Karpas-422 (cell line): ENCODE measurements around the gene ROCK2. TPM values are rescaled to one million over a fixed set of nuclear protein-coding genes. Genes with fewer than 3 reads are reported as not detected.

Experiments
- DNase-seq: peaks from one replicate; pipeline ENCODE4 v3.0.0-alpha.2; 2015
- H2AFZ ChIP-seq: fragments of 200-600 bp; sonication (generic); 2 replicates; pipeline ENCODE4 v1.6.1; 2014; ENCODE audit warnings: antibody characterized with exemption, low read length, mixed read lengths
- H3K27ac ChIP-seq: fragments of 200-600 bp; sonication (generic); 2 replicates; pipeline ENCODE4 v1.5.1; 2014; ENCODE audit warnings: mild to moderate bottlenecking, low read length, moderate library complexity
- H3K27me3 ChIP-seq: fragments of 200-600 bp; sonication (generic); 2 replicates; pipeline ENCODE4 v1.6.1; 2014; ENCODE audit warnings: low read length, mixed read lengths
- H3K36me3 ChIP-seq: fragments of 200-600 bp; sonication (generic); 2 replicates; pipeline ENCODE4 v1.6.1; 2014; ENCODE audit warnings: low read length, mixed read lengths; ENCODE audit not compliant: insufficient read depth
- H3K4me1 ChIP-seq: fragments of 200-600 bp; sonication (generic); 2 replicates; pipeline ENCODE4 v1.6.1; 2014; ENCODE audit warnings: mild to moderate bottlenecking, low read length, mixed read lengths
- H3K4me2 ChIP-seq: fragments of 200-600 bp; sonication (generic); 2 replicates; pipeline ENCODE4 v1.6.1; 2014; ENCODE audit warnings: low read length, low read depth, mild to moderate bottlenecking; ENCODE audit not compliant: poor library complexity, severe bottlenecking
- H3K4me3 ChIP-seq: fragments of 200-600 bp; sonication (generic); 2 replicates; pipeline ENCODE4 v1.5.1; 2014; ENCODE audit warnings: mild to moderate bottlenecking, antibody characterized with exemption, low read length, mixed read lengths
- H3K79me2 ChIP-seq: fragments of 200-600 bp; sonication (generic); 2 replicates; pipeline ENCODE4 v1.6.1; 2014; ENCODE audit warnings: mild to moderate bottlenecking, low read length, mixed read lengths
- H3K9ac ChIP-seq: fragments of 200-600 bp; sonication (generic); 2 replicates; pipeline ENCODE4 v1.6.0; 2014; ENCODE audit warnings: low read length
- H3K9me2 ChIP-seq: fragments of 200-600 bp; sonication (generic), shearing (Covaris generic); replicated peaks from 2 replicates; pipeline ENCODE4 v1.6.0; 2014; ENCODE audit warnings: mild to moderate bottlenecking, low read length, moderate library complexity; ENCODE audit not compliant: insufficient read depth
- H3K9me3 ChIP-seq: fragments of 300-700, 200-600 bp; sonication (generic); 2 replicates; pipeline ENCODE4 v1.6.1; 2014; ENCODE audit warnings: low read length, mixed read lengths
- H4K20me1 ChIP-seq: fragments of 200-600 bp; sonication (generic); 2 replicates; pipeline ENCODE4 v1.6.1; 2014; ENCODE audit warnings: mild to moderate bottlenecking, antibody characterized with exemption, low read length, low read depth; ENCODE audit not compliant: insufficient read depth
- total RNA-seq: library from RNA; depleted of rRNA; stranded (reverse); fragments of >200 nt; shearing (Covaris generic); gene quantifications from 2 replicates; pipeline ENCODE4 v1.2.3, GENCODE V29; 2014; ENCODE audit warnings: low replicate concordance

The ROCK2 gene
- total RNA-seq, 1 experiment from 2014 or later: 14.2 TPM

DNA sequence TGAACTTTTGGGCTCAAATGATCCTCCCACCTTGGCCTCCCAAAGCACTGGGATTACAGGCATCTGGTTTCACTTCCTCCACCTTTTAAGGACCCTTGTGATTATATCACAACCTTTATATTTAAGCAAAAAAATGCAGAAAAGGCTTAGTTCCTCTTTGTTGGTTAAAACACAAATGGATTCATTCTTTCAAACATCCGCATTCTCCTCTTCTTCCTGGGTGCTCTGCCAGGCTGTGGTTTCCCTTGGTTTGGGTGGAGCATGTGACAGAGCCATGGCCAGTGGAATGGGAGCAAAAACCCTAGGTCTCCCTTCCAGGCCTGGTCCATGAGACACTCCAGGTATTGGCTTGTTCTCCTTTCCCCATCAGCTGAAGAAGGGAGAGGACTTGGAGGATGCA lies 199.1 kb downstream of the ROCK2 start:
- Histone ChIP-seq H3K9me2 (no peaks in the 10 kb centered on the region), H3K9ac (no peak overlapping the region), H4K20me1 (no peaks in the 10 kb centered on the region), H3K9me3 (no peaks in the 10 kb centered on the region), H3K27ac (no peak overlapping the region), H3K79me2 (no peaks in the 10 kb centered on the region), H3K4me3 (no peak overlapping the region), H2AFZ (no peak overlapping the region), H3K4me1 (peaks cover 5% of the 10 kb centered on the region), H3K36me3 (no peaks in the 10 kb centered on the region), H3K4me2 (no peak overlapping the region), H3K27me3 (no peaks in the 10 kb centered on the region)
- DNase-seq: peak; percentile 59

- H4K20me1 ChIP-seq: no peaks in the 10 kb centered on the region
- H3K27me3 ChIP-seq: no peaks in the 10 kb centered on the region
- no peaks in the 10 kb centered on the region for H3K9me3 ChIP-seq
- no peak overlapping the region for H3K27ac ChIP-seq
- no peak overlapping the region for H3K4me2 ChIP-seq
- DNase-seq: no peak
- no peak overlapping the region for H3K4me3 ChIP-seq
- H3K79me2 ChIP-seq: no peaks in the 10 kb centered on the region
- H2AFZ ChIP-seq: no peak overlapping the region
- H3K9ac ChIP-seq: no peak overlapping the region
- no peaks in the 10 kb centered on the region for H3K9me2 ChIP-seq
- H3K4me1 ChIP-seq: peaks cover 5% of the 10 kb centered on the region
- H3K36me3 ChIP-seq: no peaks in the 10 kb centered on the region
Observed at GRCh38 chr2:11144738-11145079, 199.7 kb downstream of the ROCK2 start.

GRCh38 chr2:11144077-11144737 lies 200.2 kb downstream of the ROCK2 start:
- Histone ChIP-seq H3K9me2 (no peaks in the 10 kb centered on the region), H3K79me2 (no peaks in the 10 kb centered on the region), H4K20me1 (no peaks in the 10 kb centered on the region), H3K9ac (no peak overlapping the region), H3K27me3 (no peaks in the 10 kb centered on the region), H3K27ac (no peak overlapping the region), H3K36me3 (no peaks in the 10 kb centered on the region), H3K9me3 (no peaks in the 10 kb centered on the region), H3K4me1 (peaks cover 5% of the 10 kb centered on the region), H2AFZ (no peak overlapping the region), H3K4me3 (no peak overlapping the region), H3K4me2 (no peak overlapping the region)
- DNase-seq: no peak

DNA sequence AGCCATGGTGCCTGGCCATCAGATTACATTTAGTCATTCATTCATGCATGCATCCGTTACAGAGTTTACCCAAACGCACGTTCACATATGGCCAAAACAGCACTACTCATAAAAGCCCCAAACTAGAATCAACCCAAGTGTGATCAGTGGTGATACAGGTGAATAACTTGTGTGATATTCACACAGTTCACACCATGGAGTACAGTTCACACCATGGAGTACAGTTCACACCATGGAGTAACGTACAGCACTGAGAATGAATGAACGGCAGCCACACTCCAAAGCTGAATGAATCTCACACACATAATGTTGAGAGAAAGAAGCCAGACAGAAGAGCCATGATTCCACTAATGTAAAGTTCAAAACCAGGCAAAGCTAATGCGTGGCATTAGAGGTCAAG lies 201.4 kb downstream of the ROCK2 start:
- Histone ChIP-seq H3K27ac (no peak overlapping the region), H3K4me2 (no peak overlapping the region), H2AFZ (no peak overlapping the region), H3K4me3 (no peak overlapping the region), H3K9ac (no peak overlapping the region), H3K27me3 (no peaks in the 10 kb centered on the region), H3K9me3 (no peaks in the 10 kb centered on the region), H3K36me3 (no peaks in the 10 kb centered on the region), H3K9me2 (no peaks in the 10 kb centered on the region), H3K79me2 (no peaks in the 10 kb centered on the region), H3K4me1 (peaks cover 5% of the 10 kb centered on the region), H4K20me1 (no peaks in the 10 kb centered on the region)
- DNase-seq: no peak

GRCh38 chr2:11142330-11142729 lies 202.1 kb downstream of the ROCK2 start:
- Histone ChIP-seq H3K4me3 (no peak overlapping the region), H3K9me2 (no peaks in the 10 kb centered on the region), H3K4me1 (peaks cover 5% of the 10 kb centered on the region), H3K27me3 (no peaks in the 10 kb centered on the region), H3K4me2 (no peak overlapping the region), H3K36me3 (no peaks in the 10 kb centered on the region), H2AFZ (no peak overlapping the region), H3K27ac (no peak overlapping the region), H3K79me2 (no peaks in the 10 kb centered on the region), H4K20me1 (no peaks in the 10 kb centered on the region), H3K9me3 (no peaks in the 10 kb centered on the region), H3K9ac (no peak overlapping the region)
- DNase-seq: no peak

DNA sequence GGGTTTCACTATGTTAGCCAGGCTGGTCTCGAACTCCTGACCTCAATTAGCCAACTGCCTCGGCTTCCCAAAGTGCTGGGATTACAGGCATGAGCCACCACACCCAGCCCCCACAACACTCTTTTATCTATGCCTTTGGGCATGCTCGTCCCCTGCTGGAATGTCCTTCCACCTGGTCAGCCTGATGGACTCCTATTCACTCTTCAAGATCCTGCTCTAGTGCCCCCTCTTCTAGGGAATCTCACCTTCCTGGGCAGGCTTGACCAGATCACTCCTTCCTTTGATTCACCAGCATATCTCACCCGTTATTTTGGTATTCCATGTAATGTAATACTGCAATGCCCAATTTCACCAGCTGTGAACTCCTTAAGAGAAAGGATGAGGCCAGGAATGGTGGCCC lies 203.1 kb downstream of the ROCK2 start:
- no peaks in the 10 kb centered on the region for H3K27me3 ChIP-seq
- H3K27ac ChIP-seq: no peak overlapping the region
- no peak overlapping the region for H3K9ac ChIP-seq
- H3K4me1 ChIP-seq: peaks cover 5% of the 10 kb centered on the region
- H3K9me2 ChIP-seq: no peaks in the 10 kb centered on the region
- H3K4me3 ChIP-seq: no peak overlapping the region
- no peaks in the 10 kb centered on the region for H3K79me2 ChIP-seq
- no peak for DNase-seq
- H3K9me3 ChIP-seq: no peaks in the 10 kb centered on the region
- H2AFZ ChIP-seq: no peak overlapping the region
- H3K4me2 ChIP-seq: no peak overlapping the region
- H3K36me3 ChIP-seq: no peaks in the 10 kb centered on the region
- no peaks in the 10 kb centered on the region for H4K20me1 ChIP-seq

- H2AFZ ChIP-seq: no peak overlapping the region
- H3K4me2 ChIP-seq: no peak overlapping the region
- H3K79me2 ChIP-seq: no peaks in the 10 kb centered on the region
- H3K4me3 ChIP-seq: no peak overlapping the region
- H3K4me1 ChIP-seq: peaks cover 4% of the 10 kb centered on the region
- no peak overlapping the region for H3K27ac ChIP-seq
- no peaks in the 10 kb centered on the region for H3K27me3 ChIP-seq
- no peak overlapping the region for H3K9ac ChIP-seq
- no peak for DNase-seq
- H3K9me3 ChIP-seq: no peaks in the 10 kb centered on the region
- H3K36me3 ChIP-seq: no peaks in the 10 kb centered on the region
- no peaks in the 10 kb centered on the region for H4K20me1 ChIP-seq
- no peaks in the 10 kb centered on the region for H3K9me2 ChIP-seq
Observed at GRCh38 chr2:11140492-11140891, 203.9 kb downstream of the ROCK2 start.

GRCh38 chr2:11134349-11134748 lies 210.1 kb downstream of the ROCK2 start:
- Histone ChIP-seq H3K4me2 (no peak overlapping the region), H3K27me3 (no peaks in the 10 kb centered on the region), H3K4me3 (no peak overlapping the region), H3K36me3 (no peaks in the 10 kb centered on the region), H3K27ac (no peak overlapping the region), H3K4me1 (peaks cover 22% of the 10 kb centered on the region), H3K9ac (no peak overlapping the region), H4K20me1 (no peaks in the 10 kb centered on the region), H3K9me2 (no peaks in the 10 kb centered on the region), H3K79me2 (no peaks in the 10 kb centered on the region), H3K9me3 (no peaks in the 10 kb centered on the region), H2AFZ (no peak overlapping the region)
- DNase-seq: no peak

GRCh38 chr2:11133936-11134320 lies 210.5 kb downstream of the ROCK2 start:
- H3K4me2 ChIP-seq: no peak overlapping the region
- no peak overlapping the region for H3K9ac ChIP-seq
- H4K20me1 ChIP-seq: no peaks in the 10 kb centered on the region

More at GRCh38 chr2:11133936-11134320, 210.5 kb downstream of the ROCK2 start:
- no peak for DNase-seq
- Histone ChIP-seq H3K4me1 (peaks cover 22% of the 10 kb centered on the region), H2AFZ (no peak overlapping the region), H3K9me2 (no peaks in the 10 kb centered on the region), H3K36me3 (no peaks in the 10 kb centered on the region), H3K9me3 (no peaks in the 10 kb centered on the region), H3K79me2 (no peaks in the 10 kb centered on the region), H3K4me3 (no peak overlapping the region), H3K27me3 (no peaks in the 10 kb centered on the region), H3K27ac (no peak overlapping the region)
